Measurements from ENCODE around the gene PURB.
"Not testable (repeated sequence)": the region's sequence is repeated elsewhere in the genome, so short reads cannot be mapped to it uniquely, and the experiment has no call there.

PURB gene

GRCh38 chr7:44885394-44886317 is at the start of gene PURB:
TSS of gene PURB (minus strand) at chr7:44885530. CDS start at chr7:44885348, 182 bp downstream.
- peak within 1 kb of the TSS; percentile 73 for H3K4me3 ChIP-seq (ENCODE audit: low read depth, low read length)

- H3K4me3 ChIP-seq (ENCODE audit: low read depth, low read length): no peak overlapping the region
Observed at GRCh38 chr7:44935016-44935415, 49.7 kb upstream of the PURB start.

GRCh38 chr7:44934510-44934909 is 49.2 kb upstream of the PURB start:
- not testable (repeated sequence) for H3K4me3 ChIP-seq (ENCODE audit: low read depth, low read length)

- H3K4me3 ChIP-seq (ENCODE audit: low read depth, low read length): no peak overlapping the region
Observed at GRCh38 chr7:44930921-44931320, 45.6 kb upstream of the PURB start.

- H3K4me3 ChIP-seq (ENCODE audit: low read depth, low read length): no peak overlapping the region
Observed at GRCh38 chr7:44922351-44922694, 37.0 kb upstream of the PURB start.

- H3K4me3 ChIP-seq (ENCODE audit: low read depth, low read length): no peak overlapping the region
Observed at GRCh38 chr7:44921607-44922350, 36.4 kb upstream of the PURB start.

- no peak overlapping the region for H3K4me3 ChIP-seq (ENCODE audit: low read depth, low read length)
Observed at GRCh38 chr7:44920119-44920518, 34.8 kb upstream of the PURB start.

- no peak overlapping the region for H3K4me3 ChIP-seq (ENCODE audit: low read depth, low read length)
Observed at GRCh38 chr7:44918029-44918428, 32.7 kb upstream of the PURB start.

GRCh38 chr7:44917465-44917864 is 32.1 kb upstream of the PURB start:
- H3K4me3 ChIP-seq (ENCODE audit: low read depth, low read length): no peak overlapping the region

GRCh38 chr7:44914992-44915607 is 29.8 kb upstream of the PURB start:
- no peak overlapping the region for H3K4me3 ChIP-seq (ENCODE audit: low read depth, low read length)

GRCh38 chr7:44912775-44913347 is 27.5 kb upstream of the PURB start:
- no peak overlapping the region for H3K4me3 ChIP-seq (ENCODE audit: low read depth, low read length)

- H3K4me3 ChIP-seq (ENCODE audit: low read depth, low read length): no peak overlapping the region
Observed at GRCh38 chr7:44911911-44912310, 26.6 kb upstream of the PURB start.

GRCh38 chr7:44909596-44910389 is 24.5 kb upstream of the PURB start:
- no peak overlapping the region for H3K4me3 ChIP-seq (ENCODE audit: low read depth, low read length)

GRCh38 chr7:44906965-44907364 is 21.6 kb upstream of the PURB start:
- H3K4me3 ChIP-seq (ENCODE audit: low read depth, low read length): no peak overlapping the region

- no peak overlapping the region for H3K4me3 ChIP-seq (ENCODE audit: low read depth, low read length)
Observed at GRCh38 chr7:44905002-44905635, 19.8 kb upstream of the PURB start.

- H3K4me3 ChIP-seq (ENCODE audit: low read depth, low read length): no peak overlapping the region
Observed at GRCh38 chr7:44899443-44899842, 14.1 kb upstream of the PURB start.

- no peak overlapping the region for H3K4me3 ChIP-seq (ENCODE audit: low read depth, low read length)
Observed at GRCh38 chr7:44898039-44898438, 12.7 kb upstream of the PURB start.

GRCh38 chr7:44897309-44897708 is 12.0 kb upstream of the PURB start:
- no peak overlapping the region for H3K4me3 ChIP-seq (ENCODE audit: low read depth, low read length)

GRCh38 chr7:44894888-44895580 is 9.7 kb upstream of the PURB start:
- no peak overlapping the region for H3K4me3 ChIP-seq (ENCODE audit: low read depth, low read length)

All from iPS-11a (cell line).